Activated CD4-positive, alpha-beta T cell treated with anti-CD3 and anti-CD28 coated beads for 24 hours (primary cell): ENCODE measurements around the gene PCSK7.

ENCODE experiments used
- DNase-seq, 2 donors: peaks; one replicate each; pipeline ENCODE4 v3.0.0-alpha.2; 2020; ENCODE audit warnings: low read depth in 2 of 2

PCSK7 gene

GRCh38 chr11:117230999-117231841 is 653 bp downstream of the PCSK7 start:
- DNase-seq, result no peak

- peak; percentile 26 to 27 for DNase-seq
Measured at GRCh38 chr11:117230286-117230961, 1.4 kb downstream of the PCSK7 start.

DNA sequence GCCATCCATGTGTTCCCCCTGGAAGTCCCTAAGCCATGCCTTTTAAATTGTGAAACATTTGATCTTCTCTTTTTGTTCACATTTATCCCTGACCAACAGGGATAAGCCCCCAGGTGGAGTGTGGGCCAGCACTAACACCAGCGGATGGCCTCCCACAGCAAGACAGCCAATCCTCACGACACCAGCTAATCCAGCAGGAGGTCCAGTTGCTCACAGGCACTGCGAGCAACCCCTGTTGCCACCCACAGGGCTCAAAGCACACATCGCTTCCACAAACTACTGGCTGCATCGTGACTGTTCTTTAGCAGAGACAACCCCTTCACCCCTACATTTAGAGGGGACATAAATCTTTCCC is 2.0 kb downstream of the PCSK7 start:
- no peak for DNase-seq

DNA sequence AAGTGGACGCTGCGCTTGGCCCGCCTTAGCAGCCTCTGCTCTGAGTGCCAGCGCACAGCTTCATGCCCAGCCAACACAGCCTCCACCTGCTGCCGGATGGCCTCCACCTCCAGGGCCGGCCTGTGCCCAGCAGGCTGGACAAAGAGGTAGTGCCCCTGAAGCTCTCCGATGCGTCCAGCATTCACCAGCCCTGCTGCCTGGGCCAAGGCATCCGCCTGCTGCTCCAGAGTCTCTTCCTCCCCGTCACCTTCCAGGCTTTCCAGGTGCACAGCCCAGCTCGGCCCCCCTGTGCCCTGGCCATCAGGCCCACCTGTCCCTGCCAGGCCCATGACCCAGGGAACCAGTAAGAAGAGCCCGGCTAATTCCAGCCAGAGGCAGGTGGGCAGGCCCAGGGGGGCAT is 2.5 kb downstream of the PCSK7 start:
- DNase-seq, result no peak

DNA sequence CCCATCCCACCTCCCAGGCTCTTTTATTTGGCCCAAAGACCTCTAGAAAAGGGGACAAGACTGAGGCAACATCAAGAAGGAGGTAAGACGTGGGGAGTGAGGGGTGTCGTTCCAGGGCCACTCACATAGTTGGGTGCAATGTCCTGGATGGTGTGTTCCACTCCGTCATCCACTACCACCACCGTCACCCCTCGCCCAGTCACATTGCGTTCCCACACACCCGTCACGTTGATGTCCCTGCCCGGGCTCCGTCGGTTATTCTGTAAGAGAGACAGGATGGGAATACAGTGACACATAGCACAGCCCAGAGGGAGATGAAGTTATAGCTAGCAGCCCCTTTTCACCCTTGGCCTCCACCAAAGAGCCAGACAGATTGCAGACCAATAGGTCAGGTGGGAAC is 3.8 kb downstream of the PCSK7 start:
- DNase-seq, result no peak

GRCh38 chr11:117226388-117227385 is 5.2 kb downstream of the PCSK7 start:
- no peak for DNase-seq

DNA sequence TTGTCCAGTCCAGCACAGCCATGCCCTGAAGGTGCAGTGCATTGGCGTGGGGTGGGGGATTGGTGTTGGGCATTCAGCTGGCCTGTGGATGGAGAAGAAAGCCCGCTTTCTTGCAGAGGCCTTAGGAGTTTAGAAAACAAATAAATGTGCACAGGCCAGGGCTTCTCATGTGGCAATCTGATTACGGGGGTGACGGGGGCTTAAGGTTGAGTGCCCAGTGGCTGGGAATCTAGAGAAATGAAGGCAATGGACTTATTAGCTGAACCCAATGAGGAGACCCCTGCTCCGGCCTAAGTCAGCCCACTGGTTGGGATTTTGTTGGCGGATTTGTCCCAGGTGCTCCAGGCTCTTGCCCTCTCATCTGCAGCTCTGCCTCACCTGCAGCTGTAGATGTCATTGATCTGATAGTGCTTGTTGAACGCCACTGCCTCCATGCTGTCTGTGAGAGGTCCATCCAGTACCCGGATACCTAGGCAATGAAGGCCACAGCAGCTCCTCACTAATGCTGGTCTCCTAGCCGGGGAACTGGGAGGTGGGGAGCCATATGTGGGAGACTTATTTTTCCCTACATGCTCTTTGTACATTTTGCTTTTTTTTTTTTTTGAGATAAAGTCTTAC is 6.2 kb downstream of the PCSK7 start:
- no peak for DNase-seq

- no peak for DNase-seq
Measured at GRCh38 chr11:117223741-117224689, 7.9 kb downstream of the PCSK7 start.

GRCh38 chr11:117222991-117223740 is 8.7 kb downstream of the PCSK7 start:
- no peak for DNase-seq

- DNase-seq, result no peak
Measured at GRCh38 chr11:117221775-117222517, 9.9 kb downstream of the PCSK7 start.

DNA sequence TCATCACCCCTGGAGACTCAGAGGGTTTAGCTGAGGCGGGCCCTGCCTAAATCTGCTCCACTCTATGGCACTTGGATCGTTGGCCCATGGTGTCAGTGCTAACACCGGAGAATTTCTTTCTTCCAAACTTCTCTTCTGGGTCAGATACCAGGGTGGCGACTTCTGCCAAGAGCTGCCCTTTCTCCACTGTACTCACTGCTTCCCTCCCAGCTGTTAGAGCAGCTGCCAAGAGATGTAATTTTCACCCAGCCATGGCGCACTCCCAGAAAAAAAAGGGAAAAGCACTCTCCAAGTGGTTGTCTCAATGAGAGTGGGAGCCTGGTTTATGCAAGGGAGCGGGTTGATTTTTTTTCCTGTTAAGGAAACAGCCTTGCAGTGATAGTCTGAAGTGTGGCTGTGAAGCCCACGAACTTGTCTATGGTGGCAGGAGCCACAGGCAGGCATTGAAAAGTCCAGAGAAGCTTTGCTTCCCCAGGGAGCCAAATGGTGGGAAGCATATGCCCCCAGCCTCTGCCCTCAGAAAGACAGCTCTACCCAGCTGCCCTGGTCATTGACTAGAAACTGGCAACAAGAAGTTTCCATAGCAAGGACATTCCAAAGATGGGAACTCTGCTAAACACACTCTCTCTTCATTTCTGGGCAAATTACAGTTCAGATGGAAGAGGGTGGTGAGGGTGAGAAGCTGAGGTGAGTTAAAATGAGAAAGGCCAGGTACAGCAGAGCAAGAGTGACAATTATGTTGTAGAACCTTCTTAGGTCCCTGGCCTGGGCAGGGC is 10.7 kb downstream of the PCSK7 start:
- no peak for DNase-seq

- no peak for DNase-seq
Measured at GRCh38 chr11:117220568-117220967, 11.3 kb downstream of the PCSK7 start.

DNA sequence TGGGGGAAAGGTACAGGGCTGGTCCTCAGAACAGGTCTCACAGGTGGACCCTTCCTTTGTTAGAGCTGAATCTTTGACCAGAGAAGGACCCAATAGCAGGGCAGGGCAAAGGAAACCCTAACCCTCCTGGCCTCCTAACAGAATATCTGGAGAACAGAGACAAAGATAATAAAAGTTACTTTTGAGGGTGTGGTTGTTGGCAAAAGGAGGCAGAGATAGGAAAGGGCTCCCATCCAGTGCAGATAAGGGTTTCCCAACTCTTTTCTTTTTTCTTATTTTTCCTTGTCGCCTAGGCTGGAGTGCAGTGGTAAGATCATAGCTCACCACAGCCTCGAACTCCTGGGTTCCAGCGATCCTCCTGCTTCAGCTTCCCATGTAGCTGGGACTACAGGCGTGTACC is 11.9 kb downstream of the PCSK7 start:
- no peak for DNase-seq

DNA sequence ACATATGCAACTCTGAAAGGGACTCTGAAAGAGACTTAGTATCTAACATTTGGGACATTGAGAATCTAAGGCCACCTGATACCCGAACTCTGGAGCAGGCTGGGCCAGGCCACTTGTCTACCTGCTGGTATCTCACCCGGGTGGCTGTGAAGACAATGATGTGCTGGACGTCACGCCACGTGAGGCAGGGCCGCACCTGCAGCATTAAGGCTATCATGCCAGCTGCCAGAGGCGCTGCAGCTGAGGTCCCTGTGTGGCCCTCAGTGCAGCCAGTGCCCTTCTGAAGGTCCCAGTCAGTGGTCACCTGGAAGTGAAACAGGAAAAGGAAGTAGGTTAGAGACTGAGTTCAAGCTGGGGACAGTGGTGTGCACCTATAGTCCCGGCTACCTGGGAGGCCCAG is 12.4 kb downstream of the PCSK7 start:
- DNase-seq, result no peak

GRCh38 chr11:117219001-117219400 is 12.9 kb downstream of the PCSK7 start:
- DNase-seq, result no peak

DNA sequence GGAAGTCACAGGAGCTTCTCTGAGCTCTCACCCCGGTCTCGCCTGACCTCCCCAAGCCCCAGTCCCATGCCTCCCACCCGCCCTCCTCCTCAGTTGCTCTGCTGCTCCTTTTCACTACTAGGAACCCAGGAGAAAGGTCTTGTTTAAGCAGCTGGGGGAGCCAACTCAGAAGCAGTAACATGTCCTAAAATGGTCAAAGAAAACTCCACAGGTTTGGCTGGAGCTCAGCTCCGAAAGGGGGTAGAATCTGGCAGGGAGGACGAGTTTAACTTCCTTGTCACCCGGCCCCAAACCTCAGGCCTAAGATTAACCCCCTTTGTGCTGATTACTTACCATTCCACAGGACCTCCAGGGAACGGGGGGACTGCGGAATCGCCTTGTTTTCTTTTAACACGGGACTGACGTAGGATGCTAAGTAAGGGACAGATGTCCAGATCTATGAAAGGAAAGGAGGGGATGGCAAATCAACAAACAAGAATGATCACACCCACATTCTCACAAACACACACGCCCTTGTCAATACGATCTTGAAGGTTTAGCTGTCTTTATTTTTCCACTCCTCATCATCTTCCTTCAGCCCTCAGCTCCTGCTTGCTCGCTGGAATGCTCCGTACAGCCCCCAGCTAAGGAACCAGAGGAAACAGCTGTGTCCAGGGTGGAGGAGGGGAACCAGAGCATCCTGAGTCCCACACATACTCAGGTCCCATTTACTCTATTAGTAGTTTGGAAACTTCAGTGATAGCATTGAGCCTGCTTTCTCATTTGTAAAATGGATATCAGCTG is 13.5 kb downstream of the PCSK7 start:
- no peak for DNase-seq
